HG03558 (cell line): ENCODE results near the gene LRRC46.

ENCODE experiments used
- ATAC-seq: cut with Tn5 transposase; IDR thresholded peaks from one replicate; pipeline ENCODE4 v1.9.1; 2021; ENCODE audit warnings: moderate number of reproducible peaks; ENCODE audit not compliant: unreplicated experiment; ENCODE audit errors: extremely low read depth

Gene LRRC46

GRCh38 chr17:47829870-47830269 lies 1.6 kb upstream of the LRRC46 start:
- ATAC-seq = no peak

- ATAC-seq = no peak
Measured at GRCh38 chr17:47830396-47831002, 971 bp upstream of the LRRC46 start.

GRCh38 chr17:47831934-47832327 lies 461 bp downstream of the LRRC46 start:
- no peak for ATAC-seq

GRCh38 chr17:47834756-47835155 lies 3.3 kb downstream of the LRRC46 start:
- ATAC-seq = no peak

- no peak for ATAC-seq
Measured at GRCh38 chr17:47836601-47837000, 5.1 kb downstream of the LRRC46 start.

GRCh38 chr17:47837401-47838039 lies 6.0 kb downstream of the LRRC46 start:
- ATAC-seq = no peak

GRCh38 chr17:47838636-47839035 lies 7.2 kb downstream of the LRRC46 start:
- ATAC-seq = no peak

GRCh38 chr17:47839071-47839470 lies 7.6 kb downstream of the LRRC46 start:
- ATAC-seq = no peak

GRCh38 chr17:47840001-47840741 lies 8.7 kb downstream of the LRRC46 start:
- no peak for ATAC-seq

GRCh38 chr17:47840742-47841487 lies 9.4 kb downstream of the LRRC46 start, which contains the start of gene SCRN2:
Gene SCRN2, minus strand, starts transcription at chr17:47841273. Its CDS starts 430 bp downstream, at chr17:47840843.
- peak; percentile 64 for ATAC-seq

GRCh38 chr17:47841488-47842291 lies 10.2 kb downstream of the LRRC46 start:
- no peak for ATAC-seq

- ATAC-seq = no peak
Measured at GRCh38 chr17:47843391-47843730, 11.9 kb downstream of the LRRC46 start.

GRCh38 chr17:47844227-47844626 lies 12.8 kb downstream of the LRRC46 start:
- no peak for ATAC-seq

GRCh38 chr17:47844814-47845715 lies 13.6 kb downstream of the LRRC46 start:
- no peak for ATAC-seq

- ATAC-seq = no peak
Measured at GRCh38 chr17:47845716-47846075, 14.2 kb downstream of the LRRC46 start.

GRCh38 chr17:47846716-47847340 lies 15.4 kb downstream of the LRRC46 start:
- ATAC-seq = no peak

- no peak for ATAC-seq
Measured at GRCh38 chr17:47847341-47848197, 16.1 kb downstream of the LRRC46 start.

- ATAC-seq = no peak
Measured at GRCh38 chr17:47848198-47848513, 16.7 kb downstream of the LRRC46 start.
